Astrocyte of the spinal cord (primary cell): ENCODE results near the gene CMTM8.
"Not testable (repeated sequence)": the region's sequence is repeated elsewhere in the genome, so short reads cannot be mapped to it uniquely, and the experiment has no call there.

ENCODE experiments used
- DNase-seq: peaks from one replicate; pipeline ENCODE4 v3.0.0; 2011; ENCODE audit warnings: low read depth, low spot score
- H3K4me3 ChIP-seq: 2 replicates; pipeline ENCODE4 v1.5.1; 2011; ENCODE audit warnings: low read depth, mild to moderate bottlenecking, low read length, moderate library complexity
- CTCF ChIP-seq: IDR thresholded peaks from 2 replicates; pipeline ENCODE4 v1.5.1; 2012; ENCODE audit warnings: low read depth, mild to moderate bottlenecking, low read length, inconsistent platforms
- in situ Hi-C: cut with HindIII; loops from 2 replicates; pipeline ENCODE4 v1.10.0; 2017; ENCODE audit warnings: low sequenced_read_pairs

CMTM8 gene

GRCh38 chr3:32381922-32382321, 143.4 kb downstream of the CMTM8 start:
- in situ Hi-C loops: no loop called here
- no peak overlapping the region for H3K4me3 ChIP-seq
- no peak for TF ChIP-seq CTCF
- DNase-seq: no peak

- in situ Hi-C loops: no loop called here
- DNase-seq: no peak
- TF ChIP-seq CTCF: no peak
- no peak overlapping the region for H3K4me3 ChIP-seq
These were observed 144.7 kb downstream of the CMTM8 start for GRCh38 chr3:32383136-32383711.

GRCh38 chr3:32384938-32385337, 146.5 kb downstream of the CMTM8 start:
- H3K4me3 ChIP-seq: no peak overlapping the region
- in situ Hi-C loops: no loop called here
- DNase-seq: peak; percentile 56
- no peak for TF ChIP-seq CTCF

GRCh38 chr3:32387512-32387911, 149.0 kb downstream of the CMTM8 start:
- H3K4me3 ChIP-seq: no peak overlapping the region
- no peak for DNase-seq
- no peak for TF ChIP-seq CTCF
- in situ Hi-C loops: no loop called here

- DNase-seq, in situ Hi-C loops, H3K4me3 ChIP-seq: not testable (repeated sequence)
These were observed 151.1 kb downstream of the CMTM8 start for GRCh38 chr3:32389577-32389976.

- in situ Hi-C loops: no loop called here
- peak; percentile 59 for DNase-seq
- no peak for TF ChIP-seq CTCF
- peak within 1 kb of the TSS; percentile 63 for H3K4me3 ChIP-seq
These were observed 153.4 kb downstream of the CMTM8 start, which contains the start of gene CMTM7 for GRCh38 chr3:32391643-32392535. Gene CMTM7 (plus strand): TSS chr3:32391853. CDS start chr3:32391907, 54 bp downstream.
